NCI-H1694 (cell line): ENCODE measurements around the gene RNF32.

Experiments used
- DNase-seq: peaks from one replicate; lab custom pipeline; 2025; lab: John Stamatoyannopoulos, UW

RNF32 gene

DNA sequence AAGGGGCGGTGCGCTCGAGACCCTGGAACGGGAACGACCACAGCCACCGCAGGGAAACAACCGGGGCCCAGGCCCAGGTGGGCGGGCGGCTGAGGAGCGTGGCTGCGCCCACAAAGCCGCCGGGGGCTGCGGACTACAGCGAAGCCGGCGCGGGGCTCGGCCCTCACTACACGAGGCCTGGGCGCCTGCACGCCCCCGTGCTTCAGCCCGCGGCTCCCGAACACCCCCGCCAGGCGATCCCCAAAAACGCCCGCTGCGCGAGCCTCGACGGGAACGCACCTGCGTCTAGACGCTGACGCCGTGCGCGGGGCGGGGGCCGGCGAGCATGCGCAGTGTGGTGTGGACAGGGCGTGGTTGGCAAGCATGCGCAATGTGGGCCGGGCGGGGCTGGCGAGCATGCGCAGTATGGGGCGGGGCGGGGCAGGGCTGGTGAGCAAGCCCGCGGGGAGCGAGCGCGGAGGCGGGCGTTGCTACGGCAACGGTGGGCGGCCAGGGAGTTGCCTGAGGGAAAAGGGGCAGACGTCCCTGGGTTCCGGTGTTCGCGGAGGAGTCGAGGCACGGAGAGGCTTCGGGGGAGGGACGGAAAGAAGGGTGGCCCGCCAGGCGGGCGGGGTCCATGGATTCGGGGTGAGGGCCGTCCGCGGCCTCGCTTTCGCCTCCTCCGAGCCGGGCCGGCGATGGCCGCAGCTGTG, at the start of gene RNF32:
TSS of gene RNF32 (plus strand) at position 518 of the 692 bp plus-strand sequence. CDS start 3,104 bp downstream, outside the sequence.
- no peak for DNase-seq

DNA sequence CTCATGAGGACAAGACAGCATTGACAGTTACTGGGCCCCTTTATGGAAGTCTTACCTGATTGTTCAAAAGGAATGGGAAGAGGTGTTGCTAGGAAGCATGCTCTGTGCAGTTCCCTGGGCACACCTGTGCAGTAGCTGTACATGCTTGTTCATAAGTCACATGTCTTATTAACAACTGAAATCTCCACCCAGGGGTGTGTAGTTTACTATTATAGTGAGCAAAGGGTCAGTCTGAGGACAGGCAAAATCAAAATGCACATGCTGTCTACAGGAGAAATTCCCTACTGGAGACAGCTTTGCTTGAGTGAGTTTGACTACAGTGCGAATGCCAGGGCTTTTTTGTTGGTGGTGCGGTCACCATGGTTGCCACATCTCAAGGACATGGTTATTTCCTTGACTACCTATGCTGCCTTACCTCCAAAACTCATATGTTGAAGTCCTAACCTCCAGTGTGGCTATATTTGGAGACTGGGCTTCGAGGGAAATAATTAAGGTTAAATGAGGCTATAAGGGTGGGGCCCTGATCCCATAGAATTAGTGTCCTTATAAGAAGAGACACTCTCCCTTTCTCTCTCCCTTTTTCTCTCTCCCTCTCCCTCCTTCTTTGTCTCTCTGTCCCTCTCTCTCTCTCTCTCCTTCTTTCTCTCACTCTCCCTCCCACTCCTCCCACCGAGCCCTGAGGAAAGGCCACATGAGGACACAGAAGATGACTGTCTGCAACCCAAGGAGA, 48.3 kb upstream of the RNF32 start:
- DNase-seq = no peak

DNA sequence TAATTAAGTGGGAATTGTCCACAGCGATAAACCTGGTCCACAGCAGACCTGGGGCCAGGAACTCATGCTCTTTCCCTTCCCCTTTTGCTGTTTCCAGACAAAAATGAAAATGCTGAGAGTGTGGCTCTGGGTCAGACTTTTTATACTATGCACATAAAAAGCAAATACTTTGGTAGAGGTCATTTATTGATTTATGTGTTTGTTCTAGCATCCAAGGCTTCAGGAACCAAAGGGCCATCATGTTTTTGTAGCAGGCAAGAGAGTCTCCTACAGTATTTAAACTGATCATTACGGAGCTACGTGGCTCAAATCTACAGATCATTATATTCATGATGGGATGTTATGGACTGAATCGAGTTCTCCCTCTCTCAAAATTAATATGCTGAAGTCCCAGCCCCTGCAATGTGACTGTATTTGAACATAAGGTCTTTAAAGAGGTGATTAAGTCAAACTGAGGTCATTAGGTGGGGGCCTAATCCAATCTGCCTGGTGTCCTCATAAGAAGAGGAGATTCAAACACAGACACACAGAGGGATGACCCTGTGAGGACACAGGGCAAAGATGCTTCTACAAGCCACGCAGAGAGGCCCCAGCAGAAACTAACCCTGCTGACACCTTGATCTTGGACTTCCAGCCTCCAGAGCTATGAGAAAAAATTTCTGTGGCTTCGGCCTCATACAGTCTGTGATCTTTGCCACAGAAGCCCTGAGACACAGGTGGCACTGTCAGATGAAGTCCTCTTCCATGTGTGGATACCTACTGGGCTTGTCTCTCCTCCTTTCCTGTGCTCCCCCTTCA, 46.1 kb upstream of the RNF32 start:
- no peak for DNase-seq

DNA sequence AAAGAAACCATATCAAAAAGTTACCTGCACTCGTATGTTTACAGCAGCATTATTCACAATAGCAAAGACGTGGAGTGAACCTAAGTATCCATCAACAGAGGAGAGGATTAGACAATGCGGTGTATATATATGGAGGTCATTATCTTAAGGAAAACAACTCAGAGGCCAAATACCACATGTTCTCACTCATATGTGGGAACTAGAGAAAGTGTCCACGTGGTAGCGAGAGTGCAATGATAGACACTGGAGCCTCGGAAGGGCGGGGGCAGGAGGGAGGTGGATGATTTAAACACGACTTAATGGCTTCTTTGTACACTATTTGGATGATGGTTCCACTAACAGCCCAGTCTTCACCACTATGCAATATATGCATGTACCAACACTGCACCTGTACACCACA, 40.1 kb upstream of the RNF32 start:
- DNase-seq = no peak

DNA sequence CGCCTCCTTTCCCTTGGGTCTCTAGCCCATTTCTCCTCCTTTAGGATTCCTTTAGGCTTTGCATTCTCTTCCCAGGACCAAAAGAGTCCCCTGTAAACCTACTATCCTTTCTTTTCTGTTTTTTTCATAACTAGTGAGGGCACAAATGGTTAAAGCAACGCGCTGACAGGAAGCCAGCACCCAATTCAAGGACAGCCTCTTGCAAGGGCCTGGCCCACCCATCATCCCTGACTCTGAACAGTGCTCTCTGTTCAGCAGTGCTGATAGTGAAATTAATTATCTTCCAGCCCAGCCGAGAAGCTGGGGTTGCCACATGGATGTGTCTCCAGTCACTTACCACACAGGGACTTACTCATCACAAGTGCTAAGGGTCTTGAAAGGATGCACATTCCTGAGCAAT, 38.3 kb upstream of the RNF32 start:
- no peak for DNase-seq

DNA sequence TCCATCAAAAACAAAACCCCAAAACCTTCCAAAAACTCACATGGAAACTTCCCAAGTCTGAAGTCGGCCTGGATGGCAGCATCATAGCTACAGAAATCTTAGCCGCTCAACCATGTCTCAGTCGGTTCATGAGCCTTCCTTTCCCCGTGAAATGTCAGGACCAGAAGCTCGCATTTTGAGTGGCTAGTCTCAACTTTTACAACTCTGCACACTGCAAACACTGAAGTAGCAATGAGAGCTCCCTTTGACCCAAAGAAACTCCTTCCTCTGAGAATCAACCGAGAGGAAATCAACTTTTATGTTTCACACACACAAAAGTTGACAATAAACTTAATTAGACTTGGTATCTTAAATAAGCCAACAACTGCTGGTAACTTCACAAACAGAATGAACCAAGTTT, 37.6 kb upstream of the RNF32 start:
- DNase-seq = no peak

DNA sequence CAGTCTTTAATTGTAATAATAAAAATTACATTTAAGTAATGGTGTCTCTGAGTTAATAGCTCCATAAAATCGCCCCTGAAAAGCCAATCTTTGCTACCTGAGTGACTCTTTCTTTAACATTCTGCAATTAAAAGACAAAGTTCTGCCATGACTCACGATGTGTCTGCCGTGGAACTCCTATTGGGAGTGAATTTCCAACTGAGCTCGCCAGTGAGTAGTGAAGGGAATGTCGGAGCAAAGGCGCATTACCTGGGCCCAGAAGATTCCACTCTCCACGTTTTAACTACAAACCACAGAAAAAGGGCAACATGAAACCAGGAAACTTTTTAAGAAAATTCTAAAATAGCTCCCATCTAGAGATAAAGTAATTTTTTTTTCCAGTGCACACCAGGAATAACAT, 36.9 kb upstream of the RNF32 start:
- no peak for DNase-seq

DNA sequence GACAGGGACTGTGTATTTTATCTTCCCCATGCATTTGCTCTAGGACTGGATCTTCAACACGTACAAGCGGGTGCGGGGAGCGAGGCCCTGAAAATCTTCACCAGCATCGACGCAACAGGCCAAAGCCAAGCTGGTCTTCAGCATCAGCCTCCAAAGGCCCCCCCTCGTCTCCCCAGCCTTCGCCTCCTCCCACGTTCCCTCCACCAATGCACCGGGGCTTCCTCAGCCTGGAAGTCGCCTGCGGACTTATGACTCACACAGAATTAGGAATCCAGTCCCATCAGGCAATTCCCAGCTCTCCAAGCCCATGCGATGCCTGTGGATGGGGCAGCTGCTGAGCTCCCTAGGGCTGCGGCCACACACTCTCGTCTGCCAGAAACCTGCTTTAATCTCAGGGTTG, 36.3 kb upstream of the RNF32 start:
- no peak for DNase-seq

DNA sequence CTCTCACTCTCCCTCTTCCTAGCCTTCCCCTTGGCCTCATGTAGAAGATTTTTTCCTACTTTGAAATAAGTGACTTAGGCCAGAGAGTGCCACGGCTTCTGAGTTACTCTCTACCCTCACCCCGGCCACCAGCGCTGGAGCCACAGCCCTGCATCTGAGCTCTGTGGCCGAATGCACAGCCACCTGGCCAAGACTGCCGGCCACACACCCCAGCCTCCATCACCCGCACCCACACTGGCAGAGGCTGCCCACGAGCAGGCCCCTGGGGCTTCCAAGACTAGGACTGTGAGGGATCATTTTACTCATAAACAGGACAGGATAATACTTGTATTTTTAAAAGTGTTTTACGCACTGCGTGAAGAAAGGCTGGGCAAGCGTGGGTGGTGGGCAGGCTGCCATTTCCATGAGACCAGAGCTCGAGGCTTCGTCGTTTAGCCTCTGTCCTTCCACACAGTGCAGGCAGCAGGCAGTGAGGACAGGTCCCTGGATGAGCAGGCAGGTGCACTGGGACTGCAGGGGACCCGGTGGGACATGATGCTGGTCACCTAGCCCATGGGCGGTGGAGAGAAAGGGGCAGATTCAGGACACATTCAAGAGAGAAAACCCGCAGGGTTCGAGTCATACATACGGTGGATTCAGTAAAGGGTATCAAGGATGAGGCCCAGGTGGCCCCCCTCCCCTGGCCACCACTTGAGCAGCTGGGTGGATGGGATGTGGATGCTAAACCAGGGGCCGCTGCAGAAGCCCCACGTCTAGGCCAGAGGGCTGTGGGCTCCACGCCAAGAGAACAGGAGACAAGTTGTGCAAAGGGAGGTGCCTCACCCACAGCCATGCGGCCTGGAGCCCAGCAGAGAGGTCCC, 35.5 kb upstream of the RNF32 start:
- DNase-seq = no peak

DNA sequence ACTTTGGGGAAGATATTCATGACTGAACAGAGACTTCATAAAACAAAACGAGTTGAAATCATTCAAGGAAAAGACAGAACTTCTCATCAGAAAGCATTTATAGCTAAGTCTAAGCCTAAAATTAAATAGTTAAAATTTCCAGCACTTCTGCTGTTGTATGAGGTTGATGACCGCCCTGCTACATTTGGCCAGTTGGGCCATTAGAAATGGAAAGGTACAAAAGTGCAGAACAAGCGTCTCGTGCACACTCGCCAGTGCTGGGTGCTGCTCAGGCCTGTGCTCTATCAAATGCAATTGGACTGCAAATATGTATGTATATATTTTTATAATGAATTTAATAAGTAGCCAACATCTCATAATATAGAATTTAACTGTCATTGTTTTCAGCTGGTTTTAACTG, 34.4 kb upstream of the RNF32 start:
- DNase-seq = no peak

DNA sequence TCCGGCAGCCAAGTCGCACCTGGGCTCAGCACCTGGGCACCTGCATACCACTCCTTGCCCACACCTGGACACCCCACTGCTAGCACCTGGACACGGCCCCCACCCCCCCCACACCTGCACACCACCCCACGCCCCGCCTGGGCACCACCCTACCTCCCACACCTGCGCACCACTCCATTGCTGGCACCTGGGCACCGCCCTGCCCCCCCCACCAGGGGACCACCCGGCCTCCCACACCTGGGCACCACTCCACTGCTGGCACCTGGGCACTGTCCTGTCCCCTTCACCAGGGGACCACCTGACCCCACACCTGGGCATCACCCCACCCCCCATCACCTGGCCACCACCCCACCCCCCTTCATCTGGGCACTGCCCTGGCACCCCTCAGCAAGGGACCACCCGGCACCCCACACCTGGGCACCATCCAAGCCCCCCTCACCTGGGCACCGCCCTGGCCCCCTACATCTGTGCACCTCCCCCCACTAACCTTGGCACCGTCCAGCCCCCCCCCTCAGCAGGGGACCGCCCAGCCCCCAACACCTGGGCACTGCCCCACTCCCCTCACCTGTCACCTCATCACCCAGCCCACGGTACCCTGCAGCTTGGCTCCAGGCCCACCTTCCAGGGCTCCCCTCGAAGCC, 33.8 kb upstream of the RNF32 start:
- no peak for DNase-seq

DNA sequence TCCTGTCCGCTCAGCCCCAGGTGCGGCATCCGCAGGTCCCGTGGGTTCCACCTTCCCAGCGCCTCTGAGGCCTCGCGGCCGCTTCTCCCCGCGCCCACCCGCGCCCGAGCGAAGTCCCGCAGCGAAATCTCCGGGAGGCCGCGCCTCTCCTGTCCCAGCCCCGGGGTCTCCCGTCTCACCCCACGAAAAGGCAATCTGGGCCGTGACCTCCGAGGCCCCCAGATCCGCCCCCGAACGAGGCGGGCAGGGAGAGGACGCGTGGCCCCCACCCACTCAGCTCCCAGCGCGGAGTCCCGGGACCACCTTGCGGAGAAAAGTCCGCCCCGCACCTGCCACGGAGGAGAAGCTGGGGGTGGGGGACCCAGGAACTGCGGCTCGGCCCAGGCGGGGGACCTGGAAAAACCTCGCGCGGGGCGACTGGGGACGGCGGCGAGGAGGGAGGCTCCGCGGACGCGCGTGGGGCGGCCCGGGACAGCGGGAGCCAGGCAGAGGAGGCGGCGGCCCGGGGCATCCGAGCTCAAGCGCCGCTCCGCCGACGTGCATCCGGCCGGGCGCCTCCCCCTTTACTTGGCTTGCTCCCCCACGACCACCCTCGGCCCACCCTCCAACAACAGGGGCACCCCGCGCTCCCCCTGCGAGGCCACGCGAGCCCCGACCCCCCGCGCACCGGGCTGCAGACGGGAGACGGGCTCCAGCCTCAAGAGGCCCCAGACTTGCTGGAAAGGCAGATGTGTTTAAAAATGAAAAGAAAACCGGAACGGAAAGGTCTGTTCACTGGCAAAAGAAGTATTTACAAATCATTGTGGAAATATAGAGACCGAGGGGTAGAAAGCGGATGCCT, 33.0 kb upstream of the RNF32 start:
- DNase-seq = no peak

DNA sequence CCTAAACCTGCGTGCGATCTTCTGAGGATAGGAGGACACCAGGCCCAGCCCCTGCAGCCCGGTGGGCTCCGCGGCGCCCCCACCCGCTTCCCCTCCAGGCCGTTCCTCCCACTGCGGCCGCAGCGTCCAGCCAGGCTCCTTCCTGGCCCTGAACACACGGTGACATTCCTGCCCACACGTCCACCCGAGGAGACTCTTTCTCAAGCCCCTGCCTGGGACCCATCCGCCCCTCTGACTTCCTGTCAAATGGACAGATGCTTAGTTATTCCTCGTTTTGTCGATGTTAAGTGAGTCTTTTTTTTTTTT, 32.4 kb upstream of the RNF32 start:
- no peak for DNase-seq

DNA sequence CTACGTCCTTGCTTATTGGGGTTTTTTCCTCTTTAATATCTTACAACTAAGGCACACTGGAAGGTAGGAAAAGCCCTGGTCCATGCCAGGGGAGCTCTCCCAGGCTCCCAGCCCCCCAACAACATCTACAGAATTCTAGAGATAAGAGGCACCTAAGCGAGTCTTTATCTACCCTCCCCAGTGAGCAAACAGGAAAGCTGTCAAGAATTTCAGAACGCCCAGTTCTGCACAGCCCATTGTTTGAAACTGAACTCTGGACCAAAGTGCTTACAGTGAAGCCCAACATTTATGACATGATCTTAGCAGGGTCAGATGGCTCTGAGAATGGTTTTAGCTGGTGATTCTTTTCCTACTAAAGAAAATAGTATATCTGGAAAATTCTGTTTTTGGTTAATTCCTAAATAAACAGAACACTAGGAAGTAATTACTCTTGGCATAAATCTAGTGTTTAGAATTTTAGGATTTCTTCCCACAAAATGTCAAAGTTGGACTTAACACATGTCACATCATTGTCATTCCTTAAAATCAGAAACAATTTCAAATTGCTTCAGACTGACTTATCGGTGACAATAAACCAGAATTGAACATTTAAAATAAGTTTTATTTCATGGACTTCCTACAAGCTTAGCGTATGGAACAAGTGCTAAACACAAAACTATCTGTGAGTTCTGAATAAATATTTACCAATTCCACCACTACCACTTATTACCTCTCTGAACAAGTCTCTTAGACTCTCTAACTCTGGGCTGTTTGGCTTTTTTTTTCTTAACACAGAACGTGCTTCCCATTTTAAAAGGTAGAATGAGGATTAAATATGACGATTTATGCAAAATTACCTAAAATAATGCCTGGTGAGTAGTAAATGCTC, 31.3 kb upstream of the RNF32 start:
- DNase-seq = no peak

DNA sequence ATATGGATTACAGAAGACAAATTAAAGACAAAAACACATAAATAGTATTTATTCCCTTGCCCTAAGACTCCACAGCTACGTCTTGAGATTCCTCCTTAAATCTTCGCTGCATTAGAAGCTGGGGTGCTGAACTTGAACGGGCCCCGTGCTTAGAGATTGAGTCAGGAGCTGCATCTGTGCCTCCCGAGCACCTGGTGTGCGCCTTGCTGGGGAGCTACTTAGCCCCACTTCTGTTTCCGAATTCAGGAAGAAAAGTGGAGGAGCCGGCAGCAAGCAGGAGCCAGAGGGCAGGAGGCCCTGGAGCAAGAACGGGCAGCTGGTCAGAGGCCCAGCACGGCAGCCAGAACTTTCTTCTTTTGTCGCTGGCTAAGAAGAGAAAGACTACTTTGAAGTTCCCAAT, 30.4 kb upstream of the RNF32 start:
- no peak for DNase-seq

DNA sequence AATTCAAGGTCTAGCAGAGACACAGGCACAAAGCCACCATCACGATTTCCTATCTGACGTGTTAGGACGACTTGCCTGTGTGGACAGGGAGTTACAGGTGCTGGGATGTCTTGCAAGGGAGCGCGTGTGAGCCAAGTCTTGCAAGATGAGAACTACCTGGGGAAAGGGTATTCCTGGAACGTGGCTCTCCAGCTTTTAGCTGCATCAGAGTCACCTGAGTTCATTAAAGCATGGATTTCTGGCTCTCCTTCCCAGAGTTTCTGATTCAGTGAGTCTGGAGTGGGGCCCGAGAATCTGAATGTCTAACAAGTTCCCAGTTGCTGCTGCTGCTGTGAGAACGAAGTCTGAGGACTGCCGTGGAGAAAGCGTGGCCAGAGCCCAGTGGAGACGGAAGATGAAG, 30.0 kb upstream of the RNF32 start:
- no peak for DNase-seq

DNA sequence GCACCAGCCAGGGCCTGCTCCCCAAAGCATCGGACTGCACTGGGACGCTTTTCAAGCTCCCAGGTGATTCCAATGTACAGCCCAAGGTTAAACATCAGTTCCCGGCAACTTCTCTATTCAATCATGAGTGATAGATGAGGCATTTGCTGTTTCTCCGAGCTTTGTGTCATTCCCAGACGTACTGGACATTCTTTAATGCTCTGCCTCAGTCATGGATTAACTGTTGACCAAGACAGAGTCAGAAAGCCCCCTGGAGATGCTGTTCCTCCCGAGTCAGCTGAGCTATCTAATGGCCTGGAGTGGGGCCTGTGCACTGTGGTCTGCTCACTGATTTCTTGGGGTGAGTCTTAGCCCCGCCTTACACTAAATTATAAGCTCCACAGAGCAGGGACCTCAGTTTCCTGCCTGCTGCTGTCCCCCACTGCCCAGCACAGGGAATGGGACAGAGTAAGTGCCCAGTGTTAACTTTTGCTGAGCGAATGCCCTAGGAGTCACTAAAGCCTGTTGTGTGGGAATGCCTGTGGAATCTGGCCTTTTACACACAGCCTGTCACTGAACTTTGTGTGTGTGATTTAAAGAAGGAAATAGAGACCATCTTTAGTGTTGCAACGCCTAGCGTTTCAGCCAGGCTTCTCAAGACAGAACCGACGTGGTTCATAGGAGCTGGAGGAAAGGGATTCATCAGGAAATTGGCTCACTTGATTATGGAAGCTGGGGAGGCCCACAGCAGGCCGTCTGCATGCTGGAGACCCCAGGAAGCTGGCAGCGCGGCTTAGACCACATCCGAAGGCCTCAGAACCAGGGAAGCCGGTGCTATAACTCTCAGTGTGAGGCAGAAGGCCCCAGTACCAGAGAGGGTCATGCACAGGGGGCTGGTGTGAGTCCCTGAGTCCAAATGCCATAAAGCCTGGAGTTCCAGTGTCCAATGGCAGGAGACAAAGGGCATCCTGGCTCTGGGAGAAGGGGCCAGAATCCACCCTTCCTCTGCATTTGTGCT, 29.3 kb upstream of the RNF32 start:
- no peak for DNase-seq

DNA sequence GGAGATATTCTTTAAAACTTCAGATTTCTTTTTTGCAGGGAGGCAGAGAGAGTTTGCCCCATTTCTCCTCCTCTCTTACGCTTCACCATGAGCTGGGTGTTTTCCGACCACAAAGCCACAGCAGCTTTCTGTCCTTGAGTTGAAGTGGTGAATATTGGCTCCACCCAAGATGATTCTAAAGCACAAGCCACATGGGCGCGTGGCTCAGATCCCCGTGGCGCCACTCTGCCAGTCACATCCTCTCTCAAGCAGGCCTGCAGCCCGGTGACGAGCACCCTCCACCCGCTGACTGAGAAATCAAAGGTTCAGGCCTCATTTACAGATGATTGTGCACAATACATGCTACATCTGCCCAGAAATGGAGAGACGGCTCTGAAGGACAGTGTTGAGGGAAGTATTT, 27.6 kb upstream of the RNF32 start:
- DNase-seq = no peak
